Heart left ventricle (tissue), 16 donors: ENCODE results near the gene RFT1. TPM values are rescaled to one million over a fixed set of nuclear protein-coding genes. Genes with fewer than 3 reads are reported as not detected.

ENCODE experiments used
- ATAC-seq, 4 donors: fragments of 200-7000 bp; cut with Tn5 transposase; one replicate each; pipeline ENCODE4 v1.9.1; 2020 to 2022; ENCODE audit warnings: moderate library complexity in 4 of 4, mild to moderate bottlenecking in 3 of 4, moderate number of reproducible peaks in 1 of 4
- DNase-seq, 5 donors: peaks; one replicate each; pipeline ENCODE4 v3.0.0-alpha.2; 2020
- H3K27ac ChIP-seq, 12 donors: fragments of 200-600 bp; sonication (generic) in 4 of 12; one replicate each; pipeline versions ENCODE4 v1.5.0 to v1.8.0; 2016 to 2022; ENCODE audit warnings: mild to moderate bottlenecking in 2 of 12
- H3K27me3 ChIP-seq, 9 donors: fragments of 200-600 bp; sonication (generic) in 2 of 9; one replicate each; pipeline versions ENCODE4 v1.5.1 to v1.8.0; 2016 to 2022; ENCODE audit warnings: mild to moderate bottlenecking in 3 of 9
- H3K36me3 ChIP-seq, 9 donors: fragments of 200-600 bp; sonication (generic) in 2 of 9; one replicate each; pipeline versions ENCODE4 v1.5.0 to v1.8.0; 2018 to 2022; ENCODE audit warnings: mild to moderate bottlenecking in 2 of 9
- H3K4me1 ChIP-seq, 12 donors: fragments of 200-600 bp; sonication (generic) in 4 of 12; one replicate each; pipeline versions ENCODE4 v1.5.0 to v1.8.0; 2016 to 2022; ENCODE audit warnings: mild to moderate bottlenecking in 3 of 12
- H3K4me3 ChIP-seq, 12 donors: fragments of 200-600 bp; sonication (generic) in 4 of 12; one replicate each; pipeline versions ENCODE4 v1.5.0 to v1.8.0; 2017 to 2022; ENCODE audit warnings: mild to moderate bottlenecking in 9 of 12, moderate library complexity in 4 of 12
- H3K9me3 ChIP-seq, 12 donors: fragments of 200-600 bp; sonication (generic) in 4 of 12; one replicate each; pipeline versions ENCODE4 v1.5.0 to v1.8.0; 2016 to 2022; ENCODE audit warnings: mild to moderate bottlenecking in 1 of 12
- POLR2A ChIP-seq, 2 donors: fragments of 450-650 bp; IDR thresholded peaks; one replicate each; pipeline ENCODE4 v1.6.1; 2017; ENCODE audit warnings: antibody characterized with exemption in 2 of 2, mild to moderate bottlenecking in 2 of 2, moderate library complexity in 2 of 2
- WGBS, 4 donors: extraction: QIAGEN DNeasy Blood & Tissue Kit in 2 of 4; methylation state at CpG; one replicate each; pipeline versions ENCODE4 v1.1.5 to v1.1.7; 2013 to 2018; 5-methylcytosine and 5-hydroxymethylcytosine counted together
- intact Hi-C, 10 donors: fragments of 100-400 bp; cut with DNase I; formaldehyde crosslinking; loops; one replicate each; pipeline versions ENCODE4 v1.11.1 to v1.14.2; 2022
- polyA plus RNA-seq, 2 donors: library from polyadenylated mRNA; stranded (reverse); fragments of 200-250 nt; gene quantifications; one replicate each; pipeline ENCODE4 v1.2.3, GENCODE V29; 2013
- total RNA-seq, 9 donors: library from RNA; depleted of rRNA in 2 of 9; stranded (reverse); fragments of >200 nt in 2 of 9; fragmentation: NEBNext Ultra II Directional in 3 of 9; extraction: Animal tissue kit (Norgen Biotek cat#: 25700) in 3 of 9; gene quantifications; one replicate each; pipeline versions ENCODE4 v1.1.0 to v1.2.4, GENCODE V29; 2016 to 2023
- TF ChIP-seq, protein P1 (sequence below), 12 donors: fragments of 200-600 bp; sonication (generic) in 4 of 12; IDR thresholded peaks; one replicate each; pipeline versions ENCODE4 v1.5.0 to v1.8.0; 2018 to 2022; ENCODE audit warnings: antibody characterized with exemption in 12 of 12, mild to moderate bottlenecking in 5 of 12
- donor health status: ischemic (EF 13 %, LVEDD 7.1; RV severe dilation, severe dysfunction).
- donor health status: healthy with polysubstance abuse.
- donor health status: DM: no; HTN: yes; CAD: no.
- donor health status: DM: no; HTN: no; CAD: no.
- donor health status: ischemic (EF 25% LVEDD 6.9; RV normal size, moderate dysfunction).
- donor health status: ischemic (EF 25% LVEDD 5.7; RV mildly dilated, moderate dysfunction).
- donor health status: healthy.
- donor health status: DM: yes; HTN: yes; CAD: no.
- donor health status: ischemic (EF 35%, LVEDD 5.7; RV mildly dilated, moderate dysfunction).
- donor health status: nonischemic (EF 11% LVEDD 7.7; RV severe dilation, severe dysfunction).
- donor health status: DM: yes; HTN: yes; CAD: no.
- donor health status: PGD.
- donor health status: ischemic (EF 29% LVEDD 5.4; RV normal size, mild dysfunction).
- donor health status: nonischemic (EF 23%, LVEDD 6.1; RV moderate dilation, normal function).

RFT1 gene
- total and polyA plus RNA-seq, 11 donors: 5.0 to 16.2 (median 8.8) TPM

DNA sequence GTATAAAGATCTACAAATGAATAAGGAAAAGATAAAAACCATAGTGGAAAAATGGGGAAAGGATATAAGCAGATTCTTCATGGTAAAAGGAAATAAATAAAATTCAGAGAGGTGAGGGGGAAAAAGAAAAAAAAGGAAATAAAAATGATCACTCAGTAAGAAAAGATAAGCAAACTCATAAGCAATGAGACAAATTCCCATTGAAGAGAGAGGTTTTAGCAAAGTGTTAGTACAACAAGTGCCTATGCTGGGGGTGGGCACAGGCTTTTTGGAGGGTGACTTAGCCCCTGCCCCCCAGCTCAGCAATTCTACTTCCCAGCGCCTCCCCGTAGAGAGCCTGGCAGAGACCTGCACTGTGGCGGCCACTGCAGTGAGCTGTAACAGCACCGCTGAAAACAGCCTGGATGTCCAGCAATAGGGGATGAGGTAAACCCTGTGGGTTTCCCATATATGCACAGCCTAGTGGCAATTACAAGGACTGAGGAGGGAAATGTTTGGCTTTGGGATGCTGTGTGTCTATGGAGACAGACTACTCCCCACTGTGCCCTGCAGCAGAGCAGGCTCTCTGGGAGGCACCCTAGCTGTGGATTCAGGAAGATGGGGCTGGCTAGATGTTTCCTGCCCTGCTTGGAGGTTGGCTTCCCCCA is 60.7 kb downstream of the RFT1 start:
- intact Hi-C loops: loop anchor here (5.0 to 10.0 kb wide), 12 partner anchors 127 to 335 kb away; partner anchors contain the start of genes ITIH1 (in 1 of the 10) and NEK4 (in 1 of the 10)
- no peak overlapping the region for H3K27ac ChIP-seq
- H3K36me3 ChIP-seq: no peaks in the 10 kb centered on the region
- ATAC-seq (no peak), DNase-seq (no peak)
- no peak overlapping the region for H3K4me3 ChIP-seq
- H3K9me3 ChIP-seq: no peaks in the 10 kb centered on the region
- peaks cover 0 to 19% (median 12%) of the 10 kb centered on the region in 12 donors for H3K4me1 ChIP-seq
- no peak for TF ChIP-seq POLR2A (IDR thresholded peaks at IDR 0.05)
- TF ChIP-seq, protein P1, sequence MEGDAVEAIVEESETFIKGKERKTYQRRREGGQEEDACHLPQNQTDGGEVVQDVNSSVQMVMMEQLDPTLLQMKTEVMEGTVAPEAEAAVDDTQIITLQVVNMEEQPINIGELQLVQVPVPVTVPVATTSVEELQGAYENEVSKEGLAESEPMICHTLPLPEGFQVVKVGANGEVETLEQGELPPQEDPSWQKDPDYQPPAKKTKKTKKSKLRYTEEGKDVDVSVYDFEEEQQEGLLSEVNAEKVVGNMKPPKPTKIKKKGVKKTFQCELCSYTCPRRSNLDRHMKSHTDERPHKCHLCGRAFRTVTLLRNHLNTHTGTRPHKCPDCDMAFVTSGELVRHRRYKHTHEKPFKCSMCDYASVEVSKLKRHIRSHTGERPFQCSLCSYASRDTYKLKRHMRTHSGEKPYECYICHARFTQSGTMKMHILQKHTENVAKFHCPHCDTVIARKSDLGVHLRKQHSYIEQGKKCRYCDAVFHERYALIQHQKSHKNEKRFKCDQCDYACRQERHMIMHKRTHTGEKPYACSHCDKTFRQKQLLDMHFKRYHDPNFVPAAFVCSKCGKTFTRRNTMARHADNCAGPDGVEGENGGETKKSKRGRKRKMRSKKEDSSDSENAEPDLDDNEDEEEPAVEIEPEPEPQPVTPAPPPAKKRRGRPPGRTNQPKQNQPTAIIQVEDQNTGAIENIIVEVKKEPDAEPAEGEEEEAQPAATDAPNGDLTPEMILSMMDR (IDR thresholded peaks at IDR 0.05): no peak
- 54 to 77% (median 68%) methylated on average over 2 to 4 of the region's 4 CpGs for WGBS, 4 donors
- no peaks in the 10 kb centered on the region for H3K27me3 ChIP-seq

DNA sequence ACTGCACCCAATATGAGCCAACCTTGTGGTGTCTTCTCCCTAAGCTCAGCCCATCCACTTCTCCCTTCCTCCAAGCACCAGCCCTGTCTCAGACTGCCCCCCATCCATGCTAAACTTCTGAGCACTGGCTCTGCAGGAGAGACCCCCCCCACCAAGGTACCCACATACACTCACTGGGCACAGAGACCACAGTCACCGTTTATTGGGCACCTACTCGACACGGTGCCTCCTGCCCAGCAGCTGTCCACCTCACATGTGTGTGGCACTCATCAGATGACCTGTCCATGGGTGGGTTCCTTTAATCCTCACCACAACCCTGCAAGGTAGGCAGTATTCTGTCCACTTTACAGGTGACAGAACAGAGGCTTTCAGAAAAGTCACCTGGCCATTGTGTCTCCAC is 62.1 kb downstream of the RFT1 start:
- ATAC-seq (no peak), DNase-seq (no peak)
- TF ChIP-seq, protein P1 (IDR thresholded peaks at IDR 0.05): no peak
- TF ChIP-seq POLR2A (IDR thresholded peaks at IDR 0.05): no peak
- Histone ChIP-seq H3K27ac (no peak overlapping the region), H3K4me1 (peaks cover 0 to 15% (median 12%) of the 10 kb centered on the region in 12 donors), H3K27me3 (no peaks in the 10 kb centered on the region), H3K9me3 (no peaks in the 10 kb centered on the region), H3K36me3 (no peaks in the 10 kb centered on the region), H3K4me3 (no peak overlapping the region)
- intact Hi-C loops: loop anchor here in 1 of 10 donors (10.0 kb wide), 1 partner anchor 333 kb away; no protein-coding TSS in a partner anchor
- 74 to 95% (median 91%) methylated on average over 3 of the region's 3 CpGs for WGBS, 4 donors

DNA sequence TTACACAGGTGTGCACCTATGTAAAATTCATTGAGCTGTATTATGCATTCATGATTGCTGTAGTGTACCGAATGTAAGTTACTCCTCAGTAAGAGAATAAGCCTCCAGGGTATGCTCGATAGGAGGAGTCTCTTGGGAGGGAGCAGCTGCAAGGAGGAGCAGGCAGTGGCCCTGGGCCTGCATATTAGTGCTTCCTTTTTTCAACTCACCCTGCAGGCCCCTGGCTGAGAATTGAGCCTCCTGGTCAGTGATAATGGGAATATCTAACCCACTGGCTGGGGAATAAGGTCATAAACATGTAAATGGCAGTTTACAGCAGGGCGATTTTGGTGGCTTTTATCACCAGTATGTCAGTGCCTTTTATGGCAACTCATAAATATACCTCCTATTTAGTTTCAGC is 62.7 kb downstream of the RFT1 start:
- no peak for DNase-seq
- no peaks in the 10 kb centered on the region for H3K36me3 ChIP-seq
- no peak overlapping the region for H3K4me3 ChIP-seq
- peaks cover 0 to 10% (median 9%) of the 10 kb centered on the region in 12 donors for H3K4me1 ChIP-seq
- no peaks in the 10 kb centered on the region for H3K9me3 ChIP-seq
- intact Hi-C loops: loop anchor here in 1 of 10 donors (10.0 kb wide), 1 partner anchor 333 kb away; no protein-coding TSS in a partner anchor
- H3K27me3 ChIP-seq: no peaks in the 10 kb centered on the region
- H3K27ac ChIP-seq: no peak overlapping the region
- TF ChIP-seq POLR2A (IDR thresholded peaks at IDR 0.05): no peak
- TF ChIP-seq, protein P1 (IDR thresholded peaks at IDR 0.05): no peak
- WGBS, 4 donors: 74 to 89% (median 75%) methylated on average over 3 of the region's 3 CpGs
- no peak for ATAC-seq

DNA sequence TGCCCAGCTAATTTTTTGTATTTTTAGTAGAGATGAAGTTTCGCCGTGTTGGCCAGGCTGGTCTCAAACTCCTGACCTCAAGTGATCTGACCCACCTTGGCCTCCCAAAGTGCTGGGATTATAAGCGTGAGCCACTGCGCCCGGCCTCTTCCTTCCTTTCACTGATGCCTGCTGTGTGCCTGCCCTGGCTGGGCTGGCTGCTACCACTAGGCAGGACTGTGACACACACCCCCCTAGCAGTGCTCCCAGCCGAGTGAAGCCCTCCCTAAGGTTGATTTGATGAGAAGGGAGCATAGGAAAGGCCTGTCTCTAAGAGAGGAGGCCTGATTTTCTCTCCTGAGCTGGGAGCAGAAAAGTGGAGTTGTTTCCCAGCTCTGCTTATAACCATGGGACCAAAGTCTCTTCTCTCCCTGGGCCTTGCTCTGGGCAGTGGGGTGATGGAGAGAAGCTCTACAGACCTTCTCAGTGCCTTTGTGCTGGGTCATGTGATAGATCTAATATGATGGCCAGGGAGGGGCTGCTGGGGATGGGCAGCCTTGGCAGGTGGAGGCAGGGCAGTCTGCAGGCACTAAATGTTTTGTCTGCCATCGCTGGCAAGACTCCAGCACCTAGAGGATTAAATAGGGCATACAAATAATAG is 64.3 kb downstream of the RFT1 start:
- Histone ChIP-seq H3K36me3 (no peaks in the 10 kb centered on the region), H3K4me3 (no peak overlapping the region), H3K27ac (no peak overlapping the region), H3K4me1 (no peaks in the 10 kb centered on the region), H3K9me3 (no peaks in the 10 kb centered on the region), H3K27me3 (no peaks in the 10 kb centered on the region)
- DNase-seq (no peak), ATAC-seq (no peak)
- intact Hi-C loops: loop anchor here in 1 of 10 donors (10.0 kb wide), 1 partner anchor 331 kb away; no protein-coding TSS in a partner anchor
- TF ChIP-seq POLR2A (IDR thresholded peaks at IDR 0.05): no peak
- TF ChIP-seq, protein P1 (IDR thresholded peaks at IDR 0.05): no peak
- WGBS, 4 donors: 82 to 94% (median 86%) methylated on average over 6 to 7 of the region's 7 CpGs
